Activated T-cell treated with anti-CD3 and anti-CD28 coated beads, Interleukin-2, amount 50 U/mL, for 48 hours (primary cell): ENCODE measurements around the gene TP53AIP1.

Experiments
- DNase-seq, 2 experiments: peaks; one replicate each; pipeline ENCODE4 v3.0.0-alpha.2; 2020

TP53AIP1 gene

GRCh38 chr11:128942272-128942612, 429 bp downstream of the TP53AIP1 start:
- DNase-seq: no peak

DNA sequence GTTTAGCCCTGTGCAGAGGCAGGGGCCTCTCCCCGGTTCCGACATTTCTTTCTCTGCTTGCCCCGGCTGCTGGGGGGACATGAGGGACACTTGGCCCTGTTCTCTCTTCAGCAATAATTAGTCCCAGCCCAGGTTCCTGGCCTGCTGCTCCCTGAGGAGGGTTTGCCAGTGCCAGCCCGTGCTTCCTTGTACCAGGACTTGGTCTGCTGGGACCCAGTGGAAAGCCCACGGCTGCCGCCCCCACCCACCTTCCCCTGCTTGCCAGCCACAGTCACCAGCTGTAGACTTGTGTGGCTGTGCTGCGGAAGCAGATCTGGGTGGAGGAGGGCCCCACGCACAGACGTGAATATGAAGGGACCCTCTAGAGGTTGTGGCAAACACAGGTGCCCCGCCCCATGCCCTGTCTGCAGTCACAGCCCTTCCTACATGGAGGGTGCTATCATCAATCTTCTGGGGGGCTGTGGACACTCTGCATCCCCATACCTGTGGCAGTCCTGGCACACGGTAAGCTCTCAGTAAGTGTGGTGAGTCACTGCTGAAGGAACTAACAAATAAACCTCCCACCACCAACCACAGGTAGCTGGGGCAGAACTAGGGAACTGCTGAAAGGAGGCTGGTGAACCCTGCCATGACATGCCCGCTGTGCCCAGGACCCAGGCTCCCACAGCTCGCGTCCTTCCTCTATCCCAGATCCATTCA, 949 bp downstream of the TP53AIP1 start:
- DNase-seq: no peak

DNA sequence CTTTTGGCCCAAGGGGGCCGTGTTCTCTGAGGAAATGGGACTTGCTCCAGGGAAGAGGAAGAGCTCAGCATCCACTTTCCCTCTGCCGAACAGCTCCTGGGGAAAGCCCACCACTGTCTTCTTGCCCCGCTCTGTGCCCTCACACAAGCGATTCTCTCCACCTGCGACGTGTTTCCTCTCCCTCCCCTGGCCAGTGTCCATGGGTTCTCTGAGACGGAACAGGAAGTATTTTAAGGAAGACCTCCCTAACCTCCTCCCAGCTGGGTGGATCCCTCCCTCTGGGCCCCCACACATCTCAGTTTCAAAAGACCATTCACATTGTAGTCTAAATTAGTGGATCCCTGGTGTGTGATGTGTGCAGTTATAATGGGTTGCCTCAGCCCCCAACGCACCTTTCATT, 1.6 kb downstream of the TP53AIP1 start:
- no peak for DNase-seq

DNA sequence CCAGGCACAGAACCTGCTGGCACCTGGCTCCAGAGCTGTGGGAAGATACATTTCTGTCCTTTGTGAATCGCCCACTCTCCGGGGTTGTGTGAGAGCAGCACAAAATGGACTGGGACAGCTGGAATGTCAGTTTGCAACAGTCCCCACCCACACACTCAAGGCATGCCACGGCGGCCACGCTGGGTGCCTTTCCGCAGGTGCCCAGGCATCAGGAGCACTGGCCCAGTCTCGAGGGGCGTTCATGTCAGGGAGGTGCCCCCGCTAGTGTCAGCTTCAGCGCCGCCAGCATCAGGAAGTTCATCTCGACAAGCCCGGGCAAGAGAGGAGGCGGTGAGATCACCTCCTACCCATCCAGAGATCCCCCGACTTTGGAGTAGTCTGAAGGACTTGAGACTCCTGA, 2.1 kb downstream of the TP53AIP1 start:
- no peak for DNase-seq

DNA sequence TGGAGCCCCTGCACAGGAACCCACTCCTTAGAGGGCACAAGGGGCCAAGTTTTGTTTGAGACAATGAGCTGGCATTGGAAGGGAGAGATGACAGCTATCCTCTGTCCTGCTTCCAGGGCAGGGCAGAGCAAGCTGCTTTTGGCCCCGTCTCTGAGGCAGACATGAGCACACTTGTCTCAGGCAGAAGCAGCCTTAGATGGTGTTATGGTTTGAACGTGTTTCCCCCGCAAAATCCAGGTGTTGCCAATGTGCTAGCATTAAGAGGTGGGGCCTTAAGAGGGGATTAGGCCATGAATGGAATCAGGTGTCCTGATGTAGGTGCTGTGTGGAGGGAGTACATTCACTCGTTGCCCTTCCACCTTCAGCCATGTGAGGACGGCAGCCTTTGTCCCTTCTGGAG, 2.5 kb downstream of the TP53AIP1 start:
- no peak for DNase-seq

- DNase-seq: no peak
These were observed 3.1 kb downstream of the TP53AIP1 start for GRCh38 chr11:128939591-128939990.

DNA sequence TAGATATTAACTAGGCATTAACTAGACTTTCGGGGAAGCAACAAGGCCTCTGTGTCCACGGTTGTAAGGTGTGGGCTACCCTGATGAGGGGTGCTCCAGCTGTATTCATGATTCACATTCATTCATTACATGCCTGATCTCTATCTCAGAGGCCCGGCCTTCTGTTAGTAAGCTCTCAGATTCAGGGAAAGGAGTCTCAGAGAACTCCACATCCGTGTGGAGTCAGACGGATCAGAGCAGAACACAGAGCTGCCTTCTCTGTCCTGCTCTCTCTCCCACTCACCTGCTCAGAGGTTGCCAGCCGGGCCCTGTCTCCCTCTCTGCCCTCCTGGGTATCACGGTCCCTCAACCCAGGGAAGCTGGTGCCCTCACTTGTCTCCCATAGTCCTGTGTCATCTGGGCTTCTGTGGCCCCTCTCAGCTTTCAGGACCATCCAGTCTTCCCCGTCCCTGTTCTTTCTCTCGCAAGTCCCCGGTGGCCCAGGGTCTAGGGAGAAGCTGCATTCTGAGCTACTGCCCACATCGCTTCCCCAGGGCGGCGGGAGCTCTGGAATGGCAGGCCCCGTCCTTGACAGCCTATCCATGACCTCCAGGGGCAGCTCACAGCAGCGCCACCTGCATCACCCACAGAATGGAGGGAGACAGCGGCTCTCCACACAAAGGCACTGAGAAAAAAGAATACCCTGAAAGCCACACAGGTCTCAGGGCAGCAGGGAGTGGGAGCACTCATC, 4.3 kb downstream of the TP53AIP1 start:
- DNase-seq: no peak

DNA sequence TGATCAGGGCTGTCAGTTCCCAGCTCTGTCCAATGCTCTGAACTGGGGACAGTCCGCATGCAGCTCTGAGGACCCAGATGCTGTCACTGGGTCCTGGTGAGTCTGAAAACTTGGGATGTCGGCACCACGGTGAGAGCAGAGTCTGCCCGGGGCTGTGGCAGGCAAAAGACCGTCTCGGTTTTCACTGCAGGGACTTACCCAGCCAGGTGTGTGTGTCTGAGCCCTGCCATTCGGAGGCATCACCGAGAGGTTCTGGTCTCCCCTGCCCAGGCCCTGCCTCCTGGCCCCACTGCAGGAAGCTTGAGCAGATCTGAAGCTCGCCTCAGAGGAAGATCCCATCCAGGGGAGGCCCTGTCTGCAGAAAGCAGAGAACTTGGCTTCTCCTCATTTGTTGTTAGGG, 5.2 kb downstream of the TP53AIP1 start:
- DNase-seq: no peak

- DNase-seq: no peak
These were observed 5.9 kb downstream of the TP53AIP1 start for GRCh38 chr11:128936606-128937251.

DNA sequence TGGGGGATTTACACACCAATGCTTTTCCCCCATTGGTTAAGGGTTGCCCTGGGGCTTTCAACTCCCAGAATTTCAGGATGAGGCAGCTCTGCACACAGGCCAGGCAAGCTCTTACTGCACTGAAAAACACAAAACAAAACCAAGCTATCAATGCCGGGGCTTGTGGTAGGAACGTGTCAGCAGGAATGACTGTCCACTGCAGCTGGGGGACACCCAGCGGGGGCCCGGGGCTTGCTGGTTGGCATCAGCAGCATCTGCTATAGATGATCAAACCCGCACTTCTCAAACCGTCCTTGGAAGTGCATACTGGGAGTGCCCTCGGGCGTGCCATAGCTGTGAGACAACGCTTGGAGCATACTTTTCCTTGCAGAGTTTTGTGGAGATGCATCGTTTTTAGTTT, 7.7 kb downstream of the TP53AIP1 start:
- DNase-seq: no peak

DNA sequence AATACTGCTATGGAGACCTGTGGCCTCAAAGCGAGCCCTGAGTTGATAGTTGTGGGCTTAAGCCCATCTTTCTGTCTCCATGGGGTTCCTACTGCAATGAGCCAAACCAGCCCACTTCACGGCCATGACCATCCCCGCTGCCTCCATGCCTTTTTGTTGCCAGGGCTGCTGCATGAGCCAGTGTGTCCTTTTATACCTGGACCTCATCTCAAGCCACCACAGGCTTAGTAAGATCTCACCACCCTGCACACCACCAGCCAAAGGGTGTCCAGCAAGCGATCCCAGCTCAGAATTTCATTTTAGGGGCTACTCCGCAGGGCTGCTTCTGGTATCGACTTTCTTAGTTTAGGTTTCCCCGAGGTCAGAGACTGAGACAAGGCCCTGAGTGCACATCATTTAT, 8.3 kb downstream of the TP53AIP1 start:
- no peak for DNase-seq

DNA sequence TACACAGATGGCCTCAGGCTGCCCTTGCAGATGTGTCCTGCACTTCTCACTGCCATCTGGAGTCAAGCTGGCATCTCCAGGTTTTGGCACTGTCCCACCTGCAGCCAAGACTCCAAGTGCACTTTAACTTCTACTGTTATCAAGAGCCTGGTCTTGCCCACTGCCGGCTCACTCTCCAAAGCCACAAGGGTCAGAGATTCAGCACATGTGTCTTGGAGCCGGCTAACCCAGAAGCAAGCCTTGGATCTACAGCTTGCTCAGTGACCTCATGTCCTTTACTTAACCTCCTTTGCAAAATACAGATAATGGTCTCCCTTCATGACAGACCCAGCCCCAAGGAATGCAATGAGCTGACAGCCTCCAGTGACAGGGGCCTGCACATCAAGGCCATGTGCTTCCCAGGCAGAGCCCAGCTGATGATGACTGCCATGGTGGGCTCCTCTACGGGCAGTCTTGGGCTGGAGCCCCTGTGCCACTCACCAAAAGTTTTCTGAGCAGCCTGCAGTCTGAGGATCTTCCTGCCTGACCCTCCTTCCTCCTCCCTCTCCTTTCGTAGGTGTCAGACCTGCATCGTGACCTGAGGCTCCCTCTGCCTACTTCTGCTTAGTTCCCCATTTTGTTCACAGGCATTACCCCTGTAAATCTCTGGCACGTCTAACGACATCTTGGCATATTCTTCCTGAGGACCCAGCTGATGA, 9.0 kb downstream of the TP53AIP1 start:
- no peak for DNase-seq

GRCh38 chr11:128931668-128932067, 11.0 kb downstream of the TP53AIP1 start:
- DNase-seq: no peak

DNA sequence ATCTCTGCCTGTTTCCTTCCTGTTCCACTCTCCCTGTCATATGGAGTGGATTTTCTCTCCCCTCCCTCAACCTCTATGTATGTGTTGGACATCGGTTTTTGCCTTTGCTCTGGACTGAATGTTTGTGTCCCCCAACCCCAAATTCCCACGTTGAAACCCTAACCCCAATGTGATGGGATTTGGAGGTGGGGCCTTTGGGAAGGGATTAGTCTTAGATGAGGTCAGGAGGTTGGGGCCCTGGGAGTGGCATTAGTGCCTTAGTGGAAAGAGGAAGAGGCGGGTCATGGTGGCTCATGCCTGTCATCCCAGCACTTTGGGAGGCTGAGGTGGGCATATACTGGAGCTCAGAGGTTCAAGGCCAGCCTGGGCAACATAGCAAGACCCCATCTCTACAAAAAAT, 11.6 kb downstream of the TP53AIP1 start:
- no peak for DNase-seq

GRCh38 chr11:128929991-128930390, 12.7 kb downstream of the TP53AIP1 start:
- no peak for DNase-seq

DNA sequence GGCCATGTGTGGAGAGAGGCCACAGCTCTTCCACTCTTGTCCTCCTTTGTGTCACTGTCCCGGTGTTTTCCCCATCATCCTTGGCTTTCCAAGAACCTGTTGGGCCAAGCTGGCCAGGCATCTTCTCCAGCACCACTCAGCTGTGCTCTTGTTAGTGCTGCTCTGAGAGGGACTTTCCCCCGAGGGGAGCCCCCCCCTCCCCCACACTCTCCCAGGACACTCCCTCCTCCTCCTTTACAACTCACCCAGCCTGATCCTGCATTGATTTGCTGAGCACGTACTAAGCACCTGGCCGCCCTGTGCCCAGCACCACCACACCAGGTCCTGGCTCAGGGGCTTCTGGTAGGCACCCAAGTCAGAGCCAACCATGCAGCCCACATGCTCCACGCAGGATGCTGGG, 13.2 kb downstream of the TP53AIP1 start:
- no peak for DNase-seq

DNA sequence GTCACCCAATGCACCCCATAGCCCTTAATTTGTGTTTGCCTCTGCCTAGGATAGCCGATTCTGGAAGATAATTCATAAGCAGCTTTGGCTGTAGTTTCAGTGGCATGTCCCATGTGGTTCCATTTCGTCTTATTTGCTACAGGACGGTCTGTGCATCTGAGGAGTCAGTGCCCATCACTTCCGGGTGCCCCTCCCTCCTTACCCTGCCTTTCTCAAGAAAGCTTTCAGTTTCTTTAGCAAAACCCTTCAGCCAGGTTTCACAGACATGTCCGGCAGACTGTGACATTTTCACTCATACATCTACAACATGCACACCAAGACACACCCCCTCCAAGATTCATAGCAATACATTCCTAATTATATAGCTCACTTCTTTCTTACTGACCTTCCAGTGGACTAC, 14.3 kb downstream of the TP53AIP1 start:
- no peak for DNase-seq

DNA sequence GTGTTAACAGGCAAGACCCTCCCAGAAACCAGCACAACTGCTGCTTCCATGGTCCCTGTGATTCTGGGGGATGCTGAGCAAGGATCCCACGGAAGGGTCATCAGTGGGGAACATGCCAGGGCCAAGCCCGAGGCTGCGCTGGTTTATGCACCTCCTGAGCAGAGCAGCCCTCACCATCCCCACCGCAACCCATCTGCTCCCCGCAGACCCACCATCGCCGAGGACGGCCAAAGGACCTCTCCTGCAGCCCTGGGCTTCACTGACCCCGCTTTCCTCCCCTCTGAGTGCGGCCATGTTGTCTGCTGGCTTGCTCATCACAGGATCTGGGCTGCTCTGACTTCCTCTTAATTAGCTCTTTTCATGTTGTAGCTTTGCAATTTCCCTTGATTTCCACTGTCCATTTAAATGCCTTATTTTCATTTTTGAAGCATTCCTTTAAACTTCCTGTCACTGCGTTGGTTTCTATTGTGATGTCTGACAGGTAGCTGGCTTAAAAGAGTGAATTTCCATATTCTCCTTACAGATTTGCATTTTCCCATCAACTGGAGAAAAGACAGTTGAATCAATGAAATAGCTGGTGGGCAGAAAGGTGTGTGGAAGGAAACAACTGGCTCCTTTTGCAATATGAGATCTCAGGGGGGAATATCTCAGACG, 14.9 kb downstream of the TP53AIP1 start:
- no peak for DNase-seq

DNA sequence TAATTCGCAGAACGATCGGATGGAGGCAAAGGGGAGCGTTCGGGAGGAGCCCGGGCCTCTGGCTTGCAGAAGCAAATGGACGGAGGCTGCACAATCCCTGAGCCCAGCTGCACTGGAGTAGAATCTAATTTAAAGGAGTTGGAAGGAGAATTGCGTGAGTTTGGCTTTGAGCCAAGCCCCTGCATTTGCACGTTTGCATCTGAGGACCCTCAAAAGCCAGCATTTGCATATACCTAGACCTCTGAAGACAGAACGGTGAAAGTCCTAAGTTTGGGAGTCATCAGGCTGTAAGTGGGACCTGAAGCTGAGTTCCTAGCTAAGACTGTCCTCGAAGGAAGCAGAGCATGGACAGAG, 15.6 kb downstream of the TP53AIP1 start:
- no peak for DNase-seq

GRCh38 chr11:128926437-128927107, 16.1 kb downstream of the TP53AIP1 start:
- DNase-seq: no peak

DNA sequence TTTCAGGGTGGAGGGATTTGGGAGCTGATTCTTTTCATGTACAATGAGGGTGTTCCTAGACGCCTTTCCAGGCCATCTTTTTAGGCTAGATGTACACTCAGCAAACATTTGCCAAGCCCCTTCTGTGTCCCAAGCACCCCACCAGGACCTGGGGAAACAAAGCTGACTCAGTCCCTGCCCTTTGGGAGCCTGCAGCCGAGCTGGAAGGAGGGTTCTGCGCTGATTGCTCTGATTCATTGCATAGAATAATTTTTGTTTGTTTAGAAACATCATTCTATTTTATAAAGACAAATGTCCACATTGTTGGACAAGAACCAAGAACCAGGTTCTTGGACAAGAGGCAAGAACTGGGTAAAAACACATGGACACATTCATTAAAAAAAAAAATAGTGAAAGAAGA, 16.7 kb downstream of the TP53AIP1 start:
- no peak for DNase-seq

DNA sequence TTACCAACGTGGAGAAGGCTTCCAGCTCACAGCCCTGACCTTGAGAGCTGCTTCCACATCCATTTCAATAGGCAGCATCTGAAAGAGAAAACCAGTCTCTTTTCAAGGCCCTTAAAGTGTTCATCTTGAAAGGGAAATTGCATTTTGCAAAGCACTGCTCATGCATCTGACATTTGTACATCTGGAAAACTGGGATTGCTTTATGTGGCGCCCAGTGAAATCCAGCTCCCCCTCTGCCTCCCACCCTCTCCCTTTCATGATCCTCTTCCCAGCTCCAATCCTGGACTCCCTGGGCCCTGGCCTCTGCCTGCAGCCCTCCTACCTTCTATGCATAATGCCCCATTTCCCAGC, 17.4 kb downstream of the TP53AIP1 start:
- DNase-seq: no peak
